Activated CD4-positive, alpha-beta T cell treated with anti-CD3 and anti-CD28 coated beads for 24 hours (primary cell): Measurements from ENCODE around the gene CLUH.
"Not testable (repeated sequence)": the region's sequence is repeated elsewhere in the genome, so short reads cannot be mapped to it uniquely, and the experiment has no call there.

Source experiments
- DNase-seq, 2 donors: peaks; one replicate each; pipeline ENCODE4 v3.0.0-alpha.2; 2020; ENCODE audit warnings: low read depth in 2 of 2

The CLUH gene

GRCh38 chr17:2688351-2689342 is 22.9 kb downstream of the CLUH start:
- no peak for DNase-seq

DNA sequence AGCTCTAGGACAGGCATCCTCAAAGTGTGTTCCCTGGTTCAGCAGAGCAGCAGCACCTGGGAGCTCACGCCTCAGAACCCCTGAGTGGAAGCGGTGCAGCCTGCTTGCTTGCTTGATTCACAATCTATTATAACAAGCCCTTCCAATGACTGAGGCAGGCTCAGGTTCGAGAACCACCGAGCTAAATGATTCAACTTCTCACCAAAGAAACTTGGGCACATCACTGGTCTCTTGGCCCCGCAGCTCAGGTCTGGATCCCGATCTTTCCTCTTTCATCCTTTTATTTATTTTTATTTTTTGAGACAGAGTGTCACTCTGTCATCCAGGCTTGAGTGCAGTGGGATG is 24.5 kb downstream of the CLUH start:
- no peak for DNase-seq

DNA sequence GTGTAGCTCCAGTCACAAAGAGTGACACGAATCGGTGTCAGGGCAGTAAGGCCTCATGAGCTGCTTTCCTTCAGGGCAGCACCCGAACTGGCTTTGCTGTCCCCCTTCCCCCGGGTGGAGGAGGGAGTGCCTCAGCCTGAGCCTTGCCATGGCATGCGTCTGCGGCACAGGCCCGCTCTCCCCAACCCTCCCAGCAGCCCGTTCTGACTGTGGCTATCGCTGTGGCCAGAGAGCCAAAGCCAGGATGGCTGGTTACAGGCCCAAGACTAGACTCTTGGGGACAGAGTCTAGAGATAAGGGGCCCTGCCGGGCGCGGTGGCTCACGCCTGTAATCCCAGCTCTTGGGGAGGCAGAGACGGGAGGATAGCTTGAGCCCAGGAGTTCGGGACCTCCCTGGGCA is 25.9 kb downstream of the CLUH start:
- no peak for DNase-seq

GRCh38 chr17:2684549-2684948 is 27.0 kb downstream of the CLUH start:
- DNase-seq: no peak

DNA sequence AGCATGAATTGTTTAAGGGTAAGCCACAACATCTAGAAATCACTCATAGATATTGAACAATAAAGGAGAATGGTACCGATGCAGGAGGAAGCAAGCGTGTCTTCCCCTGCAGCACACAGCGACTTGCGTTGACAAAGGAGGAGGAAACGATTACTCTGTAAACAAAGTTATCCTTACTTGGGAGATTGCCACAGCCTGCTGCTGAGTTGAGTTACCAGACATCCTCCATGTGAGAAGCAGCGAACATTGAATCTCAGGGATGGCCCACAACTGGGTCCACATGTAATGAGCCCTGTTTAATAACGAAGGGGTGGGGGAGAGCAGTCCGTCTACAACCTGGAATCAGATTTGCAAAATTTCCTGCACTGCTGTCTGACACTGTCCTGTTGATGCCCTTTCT is 27.7 kb downstream of the CLUH start:
- no peak for DNase-seq

GRCh38 chr17:2682176-2682938 is 29.2 kb downstream of the CLUH start:
- no peak for DNase-seq

- no peak for DNase-seq
Measured at GRCh38 chr17:2681650-2682049, 29.9 kb downstream of the CLUH start.

- DNase-seq: no peak
Measured at GRCh38 chr17:2680961-2681360, 30.6 kb downstream of the CLUH start.

DNA sequence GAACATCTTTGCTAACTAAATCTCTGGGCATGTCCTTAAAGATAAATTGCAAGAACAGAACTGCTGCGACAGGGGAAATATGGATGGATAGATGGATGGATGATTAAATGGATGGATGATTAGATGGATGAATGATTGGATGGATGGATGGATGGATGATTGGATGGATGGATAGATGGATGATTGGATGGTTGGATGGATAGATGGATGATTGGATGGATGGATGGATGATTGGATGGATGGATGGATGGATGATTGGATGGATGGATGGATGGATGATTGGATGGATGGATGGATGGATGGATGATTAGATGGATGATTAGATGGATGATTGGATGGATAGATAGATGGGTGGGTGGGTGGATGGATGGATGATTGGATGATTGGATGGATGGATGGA is 32.3 kb downstream of the CLUH start:
- not testable (repeated sequence) for DNase-seq

- no peak for DNase-seq
Measured at GRCh38 chr17:2672026-2672425, 39.5 kb downstream of the CLUH start.

DNA sequence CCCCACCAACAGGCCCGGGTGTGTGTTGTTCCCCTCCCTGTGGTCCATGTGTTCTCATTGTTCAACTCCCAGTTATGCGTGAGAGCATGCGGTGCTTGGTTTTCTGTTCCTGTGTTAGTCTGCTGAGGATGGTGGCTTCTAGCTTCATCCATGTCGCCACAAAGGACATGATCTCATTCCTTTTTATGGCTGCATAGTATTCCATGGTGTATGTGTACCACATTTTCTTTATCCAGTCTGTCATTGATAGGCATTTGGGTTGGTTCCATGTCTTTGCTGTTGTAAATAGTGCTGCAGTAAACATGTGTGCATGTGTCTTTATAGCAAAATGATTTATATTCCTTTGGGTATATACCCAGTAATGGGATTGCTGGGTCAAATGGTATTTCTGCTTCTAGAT is 51.2 kb downstream of the CLUH start:
- DNase-seq: not testable (repeated sequence)

DNA sequence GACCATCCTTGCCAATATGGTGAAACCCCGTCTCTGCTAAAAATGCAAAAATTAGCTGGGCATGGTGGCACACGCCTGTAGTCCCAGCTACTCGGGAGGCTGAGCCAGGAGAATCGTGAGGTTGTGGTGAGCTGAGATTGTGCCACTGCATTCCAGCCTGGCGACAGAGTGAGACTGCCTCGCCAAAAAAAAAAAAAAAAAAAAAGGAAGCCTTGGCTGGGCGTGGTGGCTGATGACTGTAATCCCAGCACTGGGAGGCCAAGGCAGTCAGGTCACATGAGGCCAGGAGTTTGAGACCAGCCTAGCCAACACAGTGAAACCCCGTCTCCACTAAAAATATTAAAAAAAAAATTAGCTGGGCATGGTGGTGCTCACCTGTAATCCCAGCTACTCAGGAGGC is 52.2 kb downstream of the CLUH start:
- not testable (repeated sequence) for DNase-seq

- no peak for DNase-seq
Measured at GRCh38 chr17:2656283-2656682, 55.3 kb downstream of the CLUH start.

GRCh38 chr17:2655546-2655945 is 56.0 kb downstream of the CLUH start:
- no peak for DNase-seq

GRCh38 chr17:2652911-2653310 is 58.7 kb downstream of the CLUH start:
- not testable (repeated sequence) for DNase-seq

- DNase-seq: no peak
Measured at GRCh38 chr17:2649191-2649590, 62.4 kb downstream of the CLUH start.

GRCh38 chr17:2647957-2648356 is 63.6 kb downstream of the CLUH start:
- DNase-seq: no peak

GRCh38 chr17:2644971-2645370 is 66.6 kb downstream of the CLUH start:
- no peak for DNase-seq
